Calu3 (cell line): ENCODE measurements around the gene WDR81. TPM values are rescaled to one million over a fixed set of nuclear protein-coding genes. Genes with fewer than 3 reads are reported as not detected.
"Not testable (repeated sequence)": the region's sequence is repeated elsewhere in the genome, so short reads cannot be mapped to it uniquely, and the experiment has no call there.

Source experiments
- BruUV-seq: library from RNA; stranded (reverse); fragments of 400-500 nt; replicated peaks from 2 replicates; lab custom pipeline; 2021; lab: Mats Ljungman, UMichigan
- CTCF ChIA-PET: fragments of 300-600 bp; sonication (Branson Sonifier 250); formaldehyde crosslinking; loops from one replicate; lab custom pipeline; 2022; ENCODE audit warnings: antibody characterized with exemption; lab: Charles Lee
- DNase-seq: peaks from one replicate; pipeline ENCODE4 v3.0.0; 2022
- H3K27ac Mint-ChIP-seq: one replicate; pipeline ENCODE4 v1.8.0; 2022; ENCODE audit warnings: mixed read lengths; ENCODE audit not compliant: unreplicated experiment
- H3K27me3 Mint-ChIP-seq: one replicate; pipeline ENCODE4 v1.8.0; 2022; ENCODE audit warnings: mixed read lengths; ENCODE audit not compliant: unreplicated experiment
- H3K36me3 Mint-ChIP-seq: one replicate; pipeline ENCODE4 v1.8.0; 2022; ENCODE audit warnings: mild to moderate bottlenecking, moderate library complexity, mixed read lengths; ENCODE audit not compliant: insufficient read depth, unreplicated experiment
- H3K4me1 Mint-ChIP-seq: one replicate; pipeline ENCODE4 v1.8.0; 2022; ENCODE audit warnings: mild to moderate bottlenecking, low read depth, mixed read lengths; ENCODE audit not compliant: unreplicated experiment
- H3K4me3 Mint-ChIP-seq: one replicate; pipeline ENCODE4 v1.8.0; 2022; ENCODE audit warnings: mild to moderate bottlenecking, low read depth, moderate library complexity, mixed read lengths; ENCODE audit not compliant: unreplicated experiment
- H3K9me3 Mint-ChIP-seq: one replicate; pipeline ENCODE4 v1.8.0; 2022; ENCODE audit warnings: low read depth, mixed read lengths; ENCODE audit not compliant: unreplicated experiment
- CTCF ChIP-seq: fragments of 200-600 bp; IDR thresholded peaks from one replicate; pipeline ENCODE4 v1.8.0; 2022; ENCODE audit warnings: antibody characterized with exemption; ENCODE audit not compliant: unreplicated experiment
- intact Hi-C: fragments of 100-400 bp; cut with micrococcal nuclease; formaldehyde crosslinking; loops from one replicate; pipeline ENCODE4 v1.10.0; 2022; ENCODE audit not compliant: unreplicated experiment
- total RNA-seq: library from RNA; stranded (reverse); gene quantifications from 2 replicates; pipeline ENCODE4 v1.2.3, GENCODE V29; 2022

Gene WDR81
- total RNA-seq, 1 experiment from 2014 or later = 11.2 TPM

DNA sequence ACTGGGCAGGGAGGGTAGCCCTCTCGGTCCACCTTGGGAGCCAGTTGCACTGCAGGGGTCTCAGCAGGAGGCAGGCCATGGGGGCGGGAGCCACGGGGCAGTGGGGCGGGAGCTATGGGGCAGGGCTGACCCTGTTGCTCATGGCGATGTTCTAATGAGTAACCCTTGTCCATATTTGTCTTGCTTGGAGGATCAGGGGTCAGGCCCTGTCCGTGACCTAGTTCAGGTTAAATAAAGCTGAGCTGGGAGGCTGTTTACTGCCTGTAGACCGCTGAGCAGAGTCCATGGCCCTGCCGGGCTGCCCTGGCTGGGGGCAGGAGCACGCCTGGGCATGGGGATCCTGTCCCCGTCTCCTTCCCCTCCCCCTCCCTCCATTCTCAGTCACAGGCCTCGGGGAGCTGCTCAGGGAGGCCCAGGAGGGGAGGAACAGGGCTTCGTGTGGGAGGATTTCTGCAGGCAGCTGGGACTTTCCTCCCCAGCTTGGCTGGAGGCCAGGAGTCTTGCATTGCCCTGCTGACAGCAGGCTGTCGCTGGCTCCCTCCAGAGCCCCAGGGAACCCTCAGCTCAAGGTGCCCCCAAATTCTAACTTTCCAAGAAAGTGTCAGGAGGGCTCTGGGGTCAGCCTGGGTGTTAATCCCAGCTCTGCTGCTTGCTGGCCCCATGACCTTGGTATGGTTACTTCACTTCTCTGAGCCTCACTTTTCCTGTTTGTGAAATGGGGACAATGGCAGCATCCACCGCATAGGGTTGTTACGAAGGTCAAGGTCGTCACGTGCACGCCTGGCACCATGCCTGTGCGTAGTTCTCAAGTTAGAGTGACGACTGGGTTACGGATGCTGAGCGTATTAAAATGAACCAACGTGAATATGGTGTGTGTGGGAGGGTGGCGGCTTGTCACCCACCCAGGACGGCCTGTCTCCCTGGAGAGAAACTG is 12.1 kb downstream of the WDR81 start:
- no peaks in the 10 kb centered on the region for H3K36me3 Mint-ChIP-seq
- TF ChIP-seq CTCF = no peak
- CTCF ChIA-PET = interaction anchor here (0.5 to 0.6 kb wide), 2 partner anchors 52 to 412 kb away, joined by 3 to 4 read pairs; no protein-coding TSS in a partner anchor
- H3K27me3 Mint-ChIP-seq = peaks cover under 1% of the 10 kb centered on the region
- intact Hi-C loops = no loop called here
- H3K9me3 Mint-ChIP-seq = no peaks in the 10 kb centered on the region
- no peaks in the 10 kb centered on the region for H3K4me1 Mint-ChIP-seq
- H3K27ac Mint-ChIP-seq = no peak overlapping the region
- BruUV-seq = no TSS peak
- DNase-seq = no peak
- H3K4me3 Mint-ChIP-seq = no peak overlapping the region

- no peak for TF ChIP-seq CTCF
- H3K27me3 Mint-ChIP-seq = peaks cover 9% of the 10 kb centered on the region
- no peaks in the 10 kb centered on the region for H3K36me3 Mint-ChIP-seq
- no peaks in the 10 kb centered on the region for H3K9me3 Mint-ChIP-seq
- BruUV-seq = no TSS peak
- CTCF ChIA-PET = no interaction called here
- no peak overlapping the region for H3K4me3 Mint-ChIP-seq
- no peaks in the 10 kb centered on the region for H3K4me1 Mint-ChIP-seq
- no peak for DNase-seq
- H3K27ac Mint-ChIP-seq = no peak overlapping the region
- intact Hi-C loops = no loop called here
Measured at GRCh38 chr17:1737531-1738291, 13.2 kb downstream of the WDR81 start.

DNA sequence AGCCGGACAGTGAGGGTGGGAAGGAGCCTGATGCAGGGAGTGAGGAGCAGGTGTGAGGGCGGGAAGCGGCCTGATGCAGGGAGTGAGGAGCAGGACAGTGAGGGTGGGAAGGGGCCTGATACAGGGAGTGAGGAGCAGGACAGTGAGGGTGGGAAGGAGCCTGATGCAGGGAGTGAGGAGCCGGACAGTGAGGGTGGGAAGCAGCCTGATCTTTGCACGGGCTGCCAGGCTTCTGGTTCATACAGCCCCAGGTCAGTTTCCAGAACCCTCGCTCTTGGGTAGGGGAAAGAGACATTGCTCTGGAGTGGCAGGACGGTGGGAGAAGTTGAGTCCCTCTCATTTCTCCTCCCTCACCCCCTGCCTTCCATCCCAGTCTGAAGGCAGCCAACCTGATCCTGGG is 17.4 kb downstream of the WDR81 start:
- H3K4me1 Mint-ChIP-seq, BruUV-seq, CTCF ChIA-PET, H3K4me3 Mint-ChIP-seq, H3K36me3 Mint-ChIP-seq, DNase-seq, H3K9me3 Mint-ChIP-seq, H3K27ac Mint-ChIP-seq, intact Hi-C loops, H3K27me3 Mint-ChIP-seq: not testable (repeated sequence)

GRCh38 chr17:1742371-1743087 is 18.0 kb downstream of the WDR81 start, which contains the start of gene SERPINF2:
SERPINF2 (plus strand) TSS chr17:1742871; CDS start chr17:1744996, 2,125 bp downstream.
- CTCF ChIA-PET = no interaction called here

More at GRCh38 chr17:1742371-1743087, 18.0 kb downstream of the WDR81 start, which contains the start of gene SERPINF2:
- Mint-ChIP-seq H3K4me3 (no peak within 1 kb of the TSS), H3K36me3 (no peaks in the 10 kb centered on the region), H3K9me3 (no peaks in the 10 kb centered on the region), H3K27me3 (peaks cover 9% of the 10 kb centered on the region), H3K27ac (no peak within 1 kb of the TSS), H3K4me1 (no peaks in the 10 kb centered on the region)
- no TSS peak for BruUV-seq
- DNase-seq = no peak
- TF ChIP-seq CTCF = no peak
- intact Hi-C loops = no loop called here
